Fibroblast of pulmonary artery (primary cell): ENCODE results near the gene KTI12.

Experiments
- DNase-seq: peaks from one replicate; pipeline ENCODE4 v3.0.0-alpha.2; 2010; ENCODE audit warnings: low read depth
- H3K4me3 ChIP-seq: replicated peaks from 2 replicates; pipeline ENCODE4 v1.5.1; 2011; ENCODE audit warnings: low read depth, mild to moderate bottlenecking, control low read depth, low read length, moderate library complexity
- TF ChIP-seq, protein P1 (sequence below): IDR thresholded peaks from 2 replicates; pipeline ENCODE4 v1.5.1; 2011; ENCODE audit warnings: mild to moderate bottlenecking, control low read depth, low read length, inconsistent platforms; ENCODE audit errors: missing control alignments

The KTI12 gene

GRCh38 chr1:52059888-52060287, 26.3 kb upstream of the KTI12 start:
- no peak overlapping the region for H3K4me3 ChIP-seq
- no peak for DNase-seq
- TF ChIP-seq, protein P1, sequence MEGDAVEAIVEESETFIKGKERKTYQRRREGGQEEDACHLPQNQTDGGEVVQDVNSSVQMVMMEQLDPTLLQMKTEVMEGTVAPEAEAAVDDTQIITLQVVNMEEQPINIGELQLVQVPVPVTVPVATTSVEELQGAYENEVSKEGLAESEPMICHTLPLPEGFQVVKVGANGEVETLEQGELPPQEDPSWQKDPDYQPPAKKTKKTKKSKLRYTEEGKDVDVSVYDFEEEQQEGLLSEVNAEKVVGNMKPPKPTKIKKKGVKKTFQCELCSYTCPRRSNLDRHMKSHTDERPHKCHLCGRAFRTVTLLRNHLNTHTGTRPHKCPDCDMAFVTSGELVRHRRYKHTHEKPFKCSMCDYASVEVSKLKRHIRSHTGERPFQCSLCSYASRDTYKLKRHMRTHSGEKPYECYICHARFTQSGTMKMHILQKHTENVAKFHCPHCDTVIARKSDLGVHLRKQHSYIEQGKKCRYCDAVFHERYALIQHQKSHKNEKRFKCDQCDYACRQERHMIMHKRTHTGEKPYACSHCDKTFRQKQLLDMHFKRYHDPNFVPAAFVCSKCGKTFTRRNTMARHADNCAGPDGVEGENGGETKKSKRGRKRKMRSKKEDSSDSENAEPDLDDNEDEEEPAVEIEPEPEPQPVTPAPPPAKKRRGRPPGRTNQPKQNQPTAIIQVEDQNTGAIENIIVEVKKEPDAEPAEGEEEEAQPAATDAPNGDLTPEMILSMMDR, result no peak

DNA sequence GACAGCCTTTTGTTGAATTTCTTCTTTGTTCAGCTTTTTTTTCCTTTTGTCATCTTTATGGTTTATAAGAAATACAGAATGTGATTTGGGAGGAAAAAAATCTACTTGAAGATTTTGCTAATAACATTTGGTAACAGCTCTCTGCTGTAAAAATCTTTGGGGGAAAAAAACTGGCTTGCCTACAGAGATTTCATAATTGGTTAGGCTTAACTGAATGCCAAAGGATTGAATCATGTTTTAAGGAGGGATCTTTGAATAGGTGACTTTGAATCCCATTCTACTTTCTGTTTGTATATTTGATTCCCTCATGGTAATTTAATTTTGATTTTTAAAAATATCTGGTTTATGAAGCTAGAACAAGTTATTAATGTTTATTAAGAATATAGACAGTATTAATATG, 25.7 kb upstream of the KTI12 start:
- no peak overlapping the region for H3K4me3 ChIP-seq
- TF ChIP-seq, protein P1, result no peak
- DNase-seq, result peak; percentile 69

DNA sequence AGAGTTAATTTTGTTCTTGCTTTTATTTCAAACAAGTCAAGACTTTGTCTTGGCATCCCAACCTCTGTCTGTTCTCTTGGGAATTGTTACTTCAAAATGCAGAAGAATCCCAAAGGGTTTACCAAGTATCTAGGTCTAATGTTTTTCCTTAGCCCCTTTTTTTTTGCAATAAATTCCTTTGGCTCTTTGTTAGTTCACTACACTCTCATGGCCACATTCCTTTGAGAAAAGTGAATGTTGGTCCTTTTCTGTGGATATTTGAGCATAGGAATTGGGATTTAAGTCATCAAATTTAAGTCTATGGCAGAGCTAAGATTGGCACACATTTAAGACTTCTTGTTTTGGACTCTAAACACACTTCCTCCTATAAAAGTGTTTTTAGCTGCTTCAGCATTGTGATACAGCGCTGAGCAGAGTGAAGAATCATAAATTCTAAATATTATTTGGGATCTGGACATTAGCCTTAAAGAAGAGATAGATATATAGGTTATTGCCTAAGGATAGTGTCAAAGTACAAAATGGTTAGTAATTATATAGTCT, 24.3 kb upstream of the KTI12 start:
- H3K4me3 ChIP-seq, result peak overlapping the region; percentile 69
- TF ChIP-seq, protein P1, result no peak
- no peak for DNase-seq

- TF ChIP-seq, protein P1, result no peak
- peak overlapping the region; percentile 69 for H3K4me3 ChIP-seq
- no peak for DNase-seq
Observed at GRCh38 chr1:52057255-52057654, 23.6 kb upstream of the KTI12 start.

DNA sequence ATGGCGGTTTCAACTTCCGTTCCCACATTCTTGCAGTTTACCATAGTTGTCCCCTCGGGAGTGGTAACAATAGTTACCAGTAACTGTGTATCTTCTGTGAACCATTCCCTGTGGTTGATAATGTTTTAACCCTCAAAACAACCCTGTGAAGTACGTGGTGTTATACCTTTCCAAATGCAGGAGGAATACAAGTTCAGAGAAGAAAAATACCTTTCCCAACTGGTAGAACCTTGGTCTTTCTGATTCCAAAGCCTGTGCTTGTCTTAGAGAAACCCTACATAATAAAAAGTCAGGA, 23.3 kb upstream of the KTI12 start:
- TF ChIP-seq, protein P1, result no peak
- DNase-seq, result peak; percentile 73
- H3K4me3 ChIP-seq, result peak overlapping the region; percentile 69

DNA sequence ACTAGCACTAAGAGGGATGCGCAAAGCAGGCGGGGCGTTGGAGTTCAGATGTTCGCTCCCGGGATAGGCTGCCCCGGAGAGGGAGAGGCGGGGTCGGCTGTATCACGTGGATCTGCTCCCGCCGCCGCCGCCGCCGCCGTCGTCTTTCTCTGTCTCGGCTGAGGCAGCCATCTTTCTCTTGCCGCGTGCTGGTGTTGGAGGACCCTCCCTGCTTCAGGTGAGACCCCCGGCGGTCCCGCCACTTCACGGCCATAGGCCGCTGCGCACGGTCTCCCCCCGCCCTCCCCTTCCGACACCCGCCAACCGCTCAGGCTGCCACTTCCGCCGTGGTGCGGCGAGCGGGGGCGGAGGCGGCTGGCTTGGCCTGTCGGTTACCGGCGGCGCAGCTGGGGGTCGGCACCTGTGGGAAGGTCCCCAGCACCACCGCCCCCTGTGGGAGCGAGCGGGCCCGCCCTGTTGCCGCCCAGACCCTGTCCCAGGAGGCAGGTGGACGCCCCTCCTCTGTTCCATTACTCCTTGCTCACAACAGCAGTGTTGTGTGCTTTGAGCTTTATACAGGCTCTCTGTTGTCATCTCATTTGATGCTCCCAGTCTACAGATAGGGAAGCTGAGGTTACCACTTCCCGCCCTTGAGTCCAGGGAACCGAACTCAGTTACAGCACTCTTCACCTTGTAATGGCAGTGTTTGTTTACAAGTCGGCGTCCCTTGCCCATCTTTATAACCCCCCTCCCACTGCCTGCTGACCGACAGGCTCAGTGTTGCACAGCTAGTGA, 22.7 kb upstream of the KTI12 start, which contains the start of gene BTF3L4:
Gene BTF3L4, plus strand, starts transcription at position 133 of the 774 bp plus-strand sequence. CDS start 3,553 bp downstream, outside the sequence.
- TF ChIP-seq, protein P1, result no peak
- H3K4me3 ChIP-seq, result peak within 1 kb of the TSS; percentile 69
- peak; percentile 92 for DNase-seq

DNA sequence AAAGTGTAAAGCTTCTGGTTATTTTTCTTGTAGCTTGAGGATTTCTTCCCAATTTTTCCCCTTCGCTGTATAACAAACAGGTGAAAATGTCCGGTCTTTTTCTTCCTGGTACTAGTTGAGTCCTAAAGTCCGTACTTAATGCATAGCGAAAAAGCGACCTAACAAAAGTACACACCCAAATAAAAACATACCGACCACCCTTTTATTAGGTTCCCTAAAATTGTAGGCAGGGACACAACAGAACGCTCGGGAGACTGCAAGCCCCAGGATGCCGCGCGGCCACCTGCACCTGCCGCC, 22.2 kb upstream of the KTI12 start:
- DNase-seq, result no peak
- TF ChIP-seq, protein P1, result no peak
- H3K4me3 ChIP-seq, result peak overlapping the region; percentile 69
